HCT116 (cell line): ENCODE data around the gene KRT5. TPM values are rescaled to one million over a fixed set of nuclear protein-coding genes. Genes with fewer than 3 reads are reported as not detected.

Experiments used
- ATAC-seq: fragments of 200-7000 bp; cut with Tn5 transposase; 2 replicates; pipeline ENCODE4 v1.9.1; 2020; ENCODE audit warnings: mild to moderate bottlenecking, moderate library complexity
- BruUV-seq: library from RNA; stranded (reverse); fragments of 400-500 nt; replicated peaks from 2 replicates; lab custom pipeline; 2021; lab: Mats Ljungman, UMichigan
- CTCF ChIA-PET: fragments of 300-600 bp; sonication (Branson Sonifier 250); formaldehyde crosslinking; loops from one replicate; lab custom pipeline; 2021; ENCODE audit warnings: antibody characterized with exemption; lab: Charles Lee
- POLR2A ChIA-PET: fragments of 300-600, 350-600 bp; sonication (Branson Sonifier 250); formaldehyde crosslinking; loops from one replicate; lab custom pipeline; 2021; ENCODE audit warnings: antibody characterized with exemption; lab: Charles Lee
- RAD21 ChIA-PET, 2 experiments: fragments of 300-600 bp; sonication (Branson Sonifier 250); formaldehyde crosslinking; loops; one replicate each; lab custom pipeline; 2023; ENCODE audit warnings: low total read pairs in 2 of 2; ENCODE audit not compliant: uncharacterized antibody in 2 of 2, unreplicated experiment in 2 of 2, low non-redundant PET in 1 of 2; lab: Charles Lee
- DNase-seq: peaks from one replicate; pipeline ENCODE4 v3.0.0-alpha.2; 2010; ENCODE audit warnings: low read depth, low spot score
- H2AFZ ChIP-seq: fragments of 200-600 bp; shearing (Covaris generic), sonication (generic); 2 replicates; pipeline ENCODE4 v1.6.1; 2017; ENCODE audit warnings: low read depth, mixed run types, mixed read lengths, antibody characterized with exemption, low read length; ENCODE audit not compliant: poor library complexity, severe bottlenecking
- H3K27ac ChIP-seq: 2 replicates; pipeline ENCODE4 v1.5.1; 2012; ENCODE audit warnings: low read depth, low read length
- H3K27me3 ChIP-seq: fragments of 200-600 bp; sonication (generic); 2 replicates; pipeline ENCODE4 v1.6.1; 2016; ENCODE audit warnings: mixed run types, low read length, mixed read lengths; ENCODE audit not compliant: insufficient read depth
- H3K36me3 ChIP-seq, 2 experiments: fragments of 200-500 bp in 1 of 2; fragments of 200-600 bp in 1 of 2; sonication (Bioruptor generic) in 1 of 2; sonication (generic) in 1 of 2; 2 replicates each; pipeline versions ENCODE4 v1.5.1 to v1.6.1; 2014 to 2016; ENCODE audit warnings: low read length in 2 of 2, inconsistent platforms in 1 of 2, mixed read lengths in 1 of 2, mixed run types in 1 of 2; ENCODE audit not compliant: insufficient read depth in 2 of 2, control insufficient read depth in 1 of 2
- H3K4me1 ChIP-seq, 2 experiments: fragments of 200-600 bp in 1 of 2; sonication (generic) in 1 of 2; 2 replicates each; pipeline versions ENCODE4 v1.5.1 to v1.6.1; 2012 to 2017; ENCODE audit warnings: low read length in 2 of 2, inconsistent platforms in 1 of 2, mild to moderate bottlenecking in 1 of 2, mixed read lengths in 1 of 2, mixed run types in 1 of 2, moderate library complexity in 1 of 2; ENCODE audit not compliant: insufficient read depth in 2 of 2, control insufficient read depth in 1 of 2
- H3K4me2 ChIP-seq: fragments of 200-600 bp; sonication (generic); 2 replicates; pipeline ENCODE4 v1.6.1; 2017; ENCODE audit warnings: mixed run types, low read length, mixed read lengths
- H3K4me3 ChIP-seq, 2 experiments: fragments of 200-600 bp in 1 of 2; sonication (generic) in 1 of 2; replicated peaks in 1 of 2; 2 replicates each; pipeline ENCODE4 v1.5.1; 2011 to 2016; ENCODE audit warnings: low read length in 2 of 2, control low read depth in 1 of 2, low read depth in 1 of 2, mild to moderate bottlenecking in 1 of 2, mixed read lengths in 1 of 2, mixed run types in 1 of 2
- H3K79me2 ChIP-seq: fragments of 200-600 bp; sonication (generic); 2 replicates; pipeline ENCODE4 v1.6.1; 2017; ENCODE audit warnings: mild to moderate bottlenecking, mixed run types, low read length, moderate library complexity, mixed read lengths; ENCODE audit not compliant: insufficient read depth
- H3K9ac ChIP-seq: fragments of 200-600 bp; sonication (generic); 2 replicates; pipeline ENCODE4 v1.6.1; 2016; ENCODE audit warnings: low read length, mixed read lengths
- H3K9me2 ChIP-seq: fragments of 200-600 bp; sonication (generic), shearing (Covaris generic); 2 replicates; pipeline ENCODE4 v1.6.1; 2017; ENCODE audit warnings: mixed run types, mild to moderate bottlenecking, moderate library complexity; ENCODE audit not compliant: insufficient read depth
- H3K9me3 ChIP-seq, 2 experiments: fragments of 200-500 bp in 1 of 2; fragments of 200-600 bp in 1 of 2; sonication (Bioruptor generic) in 1 of 2; sonication (generic) in 1 of 2; 2 replicates each; pipeline ENCODE4 v1.6.1; 2014 to 2017; ENCODE audit warnings: low read length in 2 of 2, mixed read lengths in 2 of 2, inconsistent platforms in 1 of 2, low read depth in 1 of 2, mild to moderate bottlenecking in 1 of 2, mixed run types in 1 of 2, moderate library complexity in 1 of 2; ENCODE audit not compliant: control insufficient read depth in 1 of 2, insufficient read depth in 1 of 2
- H4K20me1 ChIP-seq: fragments of 200-600 bp; sonication (generic), shearing (Covaris generic); 2 replicates; pipeline ENCODE4 v1.6.1; 2017; ENCODE audit warnings: mixed run types, mild to moderate bottlenecking, moderate library complexity; ENCODE audit not compliant: insufficient read depth
- ATF3 ChIP-seq: IDR thresholded peaks from 2 replicates; pipeline ENCODE4 v1.6.1; 2012
- CBX3 ChIP-seq: IDR thresholded peaks from 2 replicates; pipeline ENCODE4 v1.6.1; 2012; ENCODE audit warnings: low read depth
- CEBPB ChIP-seq: IDR thresholded peaks from 2 replicates; pipeline ENCODE4 v1.6.1; 2012; ENCODE audit warnings: low read depth
- CTCF ChIP-seq, 3 experiments: fragments of 200-600 bp in 1 of 3; sonication (generic) in 1 of 3; IDR thresholded peaks in 2 of 3; conservative IDR thresholded peaks in 1 of 3; 2 replicates each; pipeline ENCODE4 v1.5.1; 2012 to 2017; ENCODE audit warnings: low read depth in 2 of 3, low read length in 2 of 3, antibody characterized with exemption in 1 of 3, borderline replicate concordance in 1 of 3, control low read depth in 1 of 3, mild to moderate bottlenecking in 1 of 3, mixed read lengths in 1 of 3, mixed run types in 1 of 3, moderate library complexity in 1 of 3; ENCODE audit not compliant: insufficient read depth in 1 of 3
- EGR1 ChIP-seq: IDR thresholded peaks from 2 replicates; pipeline ENCODE4 v1.6.1; 2012; ENCODE audit warnings: low read depth
- ELF1 ChIP-seq: IDR thresholded peaks from 2 replicates; pipeline ENCODE4 v1.6.1; 2012; ENCODE audit warnings: low read depth, borderline replicate concordance
- FOSL1 ChIP-seq: IDR thresholded peaks from 2 replicates; pipeline ENCODE4 v1.6.1; 2012; ENCODE audit warnings: low read depth
- POLR2A ChIP-seq: IDR thresholded peaks from 2 replicates; pipeline ENCODE4 v1.7.0; 2011; ENCODE audit warnings: borderline replicate concordance; ENCODE audit not compliant: insufficient read depth, insufficient read length; ENCODE audit errors: extremely low read depth
- POLR2AphosphoS5 ChIP-seq: IDR thresholded peaks from 2 replicates; pipeline ENCODE4 v1.6.1; 2011; ENCODE audit warnings: mild to moderate bottlenecking, low read depth, low read length, moderate library complexity
- REST ChIP-seq: IDR thresholded peaks from 2 replicates; pipeline ENCODE4 v1.6.1; 2012; ENCODE audit warnings: low read depth
- TCF7L2 ChIP-seq: IDR thresholded peaks from 2 replicates; pipeline ENCODE4 v1.7.0; 2011; ENCODE audit warnings: borderline replicate concordance, inconsistent platforms; ENCODE audit not compliant: insufficient read depth, insufficient read length; ENCODE audit errors: extremely low read depth
- ZFX ChIP-seq: fragments of 450-650 bp; IDR thresholded peaks from 2 replicates; pipeline ENCODE4 v1.6.1; 2017
- ZNF274 ChIP-seq: fragments of 200-500 bp; sonication (Bioruptor generic); IDR thresholded peaks from 2 replicates; pipeline ENCODE4 v1.6.1; 2014; ENCODE audit warnings: mild to moderate bottlenecking, low read depth, low read length, inconsistent platforms
- intact Hi-C: fragments of 100-400 bp; cut with micrococcal nuclease; formaldehyde crosslinking; loops from 2 replicates; pipeline ENCODE4 v1.10.0; 2022
- total RNA-seq: library from RNA; stranded (reverse); gene quantifications from one replicate; pipeline ENCODE4 v1.2.1, GENCODE V29; 2021; ENCODE audit not compliant: unreplicated experiment

KRT5 gene
- total RNA-seq, 1 experiment from 2014 or later = 0.44 TPM

- Histone ChIP-seq H3K9me2 (no peaks in the 10 kb centered on the region), H3K27ac (no peak overlapping the region), H3K79me2 (no peaks in the 10 kb centered on the region)
- intact Hi-C loops = no loop called here
- RAD21 ChIA-PET = no interaction called here
- TF ChIP-seq EGR1 (no peak), POLR2AphosphoS5 (no peak), CTCF (IDR thresholded peaks at IDR 0.05 in 2 of 3, conservative IDR thresholded peaks at IDR 0.05 in 1 of 3; ENCODE audit: borderline replicate concordance in 1 of 3, insufficient read depth in 1 of 3, low read depth in 2 of 3, low read length in 2 of 3) (no peak), CEBPB (no peak), TCF7L2 (no peak), POLR2A (no peak), ELF1 (no peak), ZNF274 (no peak), FOSL1 (no peak), CBX3 (no peak), REST (no peak), ZFX (no peak), ATF3 (no peak)
- TF ChIP-seq, all 23 proteins: peak for 0
- H3K4me1 ChIP-seq = no peaks in the 10 kb centered on the region
- no TSS peak for BruUV-seq
- H3K4me3 ChIP-seq = no peak overlapping the region
- ATAC-seq = no peak
- CTCF ChIA-PET = no interaction called here
- POLR2A ChIA-PET = no interaction called here
- no peak for DNase-seq
- no peaks in the 10 kb centered on the region for H3K27me3 ChIP-seq
- H3K9ac ChIP-seq = no peak overlapping the region
- no peaks in the 10 kb centered on the region for H4K20me1 ChIP-seq
- no peaks in the 10 kb centered on the region for H3K9me3 ChIP-seq
- no peak overlapping the region for H2AFZ ChIP-seq
- H3K4me2 ChIP-seq = no peak overlapping the region
- H3K36me3 ChIP-seq = no peaks in the 10 kb centered on the region
Measured at GRCh38 chr12:52477651-52478050, 42.5 kb downstream of the KRT5 start.
